HG03571 (cell line): ENCODE results near the gene SERPINA12.

Experiments used
- ATAC-seq: cut with Tn5 transposase; IDR thresholded peaks from one replicate; pipeline ENCODE4 v1.9.1; 2021; ENCODE audit not compliant: unreplicated experiment

SERPINA12 gene

GRCh38 chr14:94441531-94442205, 67.6 kb downstream of the SERPINA12 start:
- no peak for ATAC-seq

DNA sequence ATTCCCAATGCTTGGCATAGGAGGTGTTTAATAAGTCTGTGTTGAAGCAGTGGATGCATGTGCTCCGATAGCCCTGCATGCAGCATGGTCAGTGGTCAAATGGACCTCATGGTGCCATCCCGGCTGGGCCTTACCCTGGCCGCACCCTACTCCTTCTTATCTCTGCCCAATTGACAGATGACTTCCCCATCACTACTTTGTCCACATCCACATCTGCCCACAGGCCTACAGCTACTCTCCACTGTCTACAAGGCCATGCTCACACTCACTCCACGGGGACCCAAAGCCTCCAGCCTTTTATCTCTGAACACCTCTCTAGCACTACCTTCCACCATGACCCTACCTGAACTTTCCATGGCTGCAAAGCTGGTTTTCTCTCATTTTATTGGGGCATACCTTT, 68.1 kb downstream of the SERPINA12 start:
- no peak for ATAC-seq

DNA sequence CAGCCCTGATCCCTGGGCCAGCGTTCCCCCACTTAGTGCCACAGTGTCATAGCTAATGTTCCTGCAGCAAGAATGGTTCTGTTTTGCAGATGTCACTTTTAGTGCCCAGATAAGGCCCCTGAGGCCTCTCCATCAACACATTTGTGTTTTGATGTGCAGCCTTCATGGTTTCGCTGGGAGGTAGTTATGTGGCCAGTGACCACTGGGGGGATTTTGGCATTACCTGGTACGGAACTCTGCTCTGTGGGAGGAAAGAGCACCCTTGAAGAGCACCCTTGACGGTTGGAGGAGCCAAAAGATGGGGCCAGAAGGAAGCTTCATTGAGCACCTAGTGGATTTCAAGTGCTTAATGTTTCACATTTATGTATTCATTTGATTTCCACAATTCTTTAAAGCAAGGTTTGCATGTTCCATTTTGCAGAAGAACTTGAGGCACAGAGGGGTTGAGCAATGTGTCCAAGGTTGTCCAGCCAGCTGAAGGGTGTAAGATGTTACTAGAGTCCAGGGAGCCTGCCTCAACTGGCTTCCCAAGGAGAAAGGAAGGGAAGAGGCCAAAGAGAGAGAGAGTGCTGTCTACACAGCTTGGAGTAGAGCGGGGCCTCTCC, 69.7 kb downstream of the SERPINA12 start:
- no peak for ATAC-seq
